T-helper 2 cell (primary cell): Measurements from ENCODE around the gene GIMAP6.
"Not testable (repeated sequence)": the region's sequence is repeated elsewhere in the genome, so short reads cannot be mapped to it uniquely, and the experiment has no call there.

Experiments used
- DNase-seq, 5 experiments: peaks; one replicate each; pipeline versions ENCODE4 v3.0.0 to v3.0.0-alpha.2; 2012 to 2022

The GIMAP6 gene

DNA sequence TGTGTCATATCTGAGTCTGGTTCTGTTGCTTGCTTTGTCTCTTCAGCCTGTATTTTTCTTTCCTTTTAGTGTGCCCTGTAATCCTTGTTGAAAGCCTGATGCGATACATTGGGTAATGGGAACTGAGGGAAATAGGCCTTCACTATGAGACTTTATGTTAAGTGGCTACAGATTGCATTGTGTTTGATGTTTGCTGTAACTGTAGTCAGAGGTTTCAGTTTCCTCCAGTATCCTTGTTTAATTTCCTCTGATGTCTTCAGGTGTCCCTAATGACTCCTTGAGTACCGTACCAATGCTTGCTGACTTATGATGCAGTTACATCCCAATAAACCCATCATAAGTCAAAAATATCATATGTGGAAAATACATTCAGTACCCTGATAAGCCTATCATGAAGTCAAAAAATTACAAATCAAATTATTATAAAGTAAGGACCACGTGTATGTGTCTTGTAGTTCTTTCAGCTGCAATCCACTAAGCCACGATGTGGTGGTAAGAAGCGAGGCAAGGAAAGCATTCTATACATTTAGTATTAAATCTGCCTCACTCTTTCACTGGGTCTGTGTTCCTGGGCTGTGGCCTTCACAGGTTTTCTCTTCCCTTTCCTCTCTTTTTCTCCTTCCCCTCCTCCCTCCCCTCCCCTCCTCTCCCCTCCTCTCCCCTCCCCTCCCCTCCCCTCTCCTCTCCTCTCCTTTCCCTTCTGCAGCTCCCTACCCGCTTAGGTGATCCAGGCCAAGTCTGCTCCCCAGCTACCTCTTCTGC, 13.3 kb upstream of the GIMAP6 start:
- DNase-seq: no peak

DNA sequence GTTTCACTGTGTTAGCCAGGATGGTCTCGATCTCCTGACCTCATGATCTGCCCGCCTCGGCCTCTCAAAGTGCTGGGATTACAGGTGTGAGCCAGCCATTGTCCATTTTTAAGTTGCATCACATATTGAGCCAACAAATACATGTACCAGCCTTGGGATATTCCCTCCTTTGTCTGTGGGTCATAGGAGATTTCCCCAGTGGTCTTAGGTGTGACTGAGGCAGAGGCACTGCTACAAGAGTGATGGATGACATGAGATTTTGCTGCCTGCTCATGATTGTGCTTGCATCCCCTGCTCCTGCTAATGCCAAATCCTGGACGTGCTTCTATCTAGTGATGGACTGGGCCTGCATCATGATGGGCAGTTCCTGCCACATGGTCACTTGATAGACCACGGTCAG, 10.7 kb upstream of the GIMAP6 start:
- no peak for DNase-seq

DNA sequence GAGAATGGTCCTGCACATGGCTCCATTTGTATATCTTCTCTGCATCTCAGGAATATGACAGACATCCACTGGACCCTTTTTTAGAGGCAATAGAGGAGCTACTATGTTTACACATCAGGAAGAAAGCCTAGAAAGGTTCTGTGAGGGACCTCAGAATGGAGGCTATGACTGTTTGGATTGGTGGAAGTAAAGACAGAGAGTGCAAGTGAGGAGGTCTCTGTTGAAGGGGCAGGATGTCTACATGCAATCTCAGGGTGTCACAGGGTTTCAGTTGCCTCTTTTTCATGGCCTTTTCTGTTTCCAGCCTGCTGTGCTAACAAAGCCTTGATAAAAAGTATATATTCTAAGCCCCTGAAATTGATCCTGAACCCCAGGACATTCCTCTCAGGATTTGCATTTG, 9.7 kb upstream of the GIMAP6 start:
- DNase-seq: no peak

DNA sequence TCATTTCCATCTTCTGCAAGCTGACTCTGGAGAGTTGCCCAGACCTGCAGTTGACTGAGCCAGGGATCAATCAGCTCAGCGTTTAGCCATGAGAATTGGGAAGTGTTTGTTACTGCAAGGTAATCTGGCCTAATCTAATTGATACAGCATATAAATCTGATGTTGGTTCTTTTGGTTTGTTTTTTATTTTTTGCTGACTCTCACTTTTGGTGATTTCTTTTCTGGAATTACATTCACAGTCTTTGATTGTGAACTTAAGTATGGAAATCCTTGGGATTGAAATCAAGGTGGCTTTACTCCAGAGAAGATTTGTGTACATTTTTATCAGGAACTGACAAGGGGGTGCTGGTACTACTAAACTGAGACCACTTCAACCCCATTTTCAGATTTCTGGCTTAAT, 1.7 kb upstream of the GIMAP6 start:
- no peak for DNase-seq

DNA sequence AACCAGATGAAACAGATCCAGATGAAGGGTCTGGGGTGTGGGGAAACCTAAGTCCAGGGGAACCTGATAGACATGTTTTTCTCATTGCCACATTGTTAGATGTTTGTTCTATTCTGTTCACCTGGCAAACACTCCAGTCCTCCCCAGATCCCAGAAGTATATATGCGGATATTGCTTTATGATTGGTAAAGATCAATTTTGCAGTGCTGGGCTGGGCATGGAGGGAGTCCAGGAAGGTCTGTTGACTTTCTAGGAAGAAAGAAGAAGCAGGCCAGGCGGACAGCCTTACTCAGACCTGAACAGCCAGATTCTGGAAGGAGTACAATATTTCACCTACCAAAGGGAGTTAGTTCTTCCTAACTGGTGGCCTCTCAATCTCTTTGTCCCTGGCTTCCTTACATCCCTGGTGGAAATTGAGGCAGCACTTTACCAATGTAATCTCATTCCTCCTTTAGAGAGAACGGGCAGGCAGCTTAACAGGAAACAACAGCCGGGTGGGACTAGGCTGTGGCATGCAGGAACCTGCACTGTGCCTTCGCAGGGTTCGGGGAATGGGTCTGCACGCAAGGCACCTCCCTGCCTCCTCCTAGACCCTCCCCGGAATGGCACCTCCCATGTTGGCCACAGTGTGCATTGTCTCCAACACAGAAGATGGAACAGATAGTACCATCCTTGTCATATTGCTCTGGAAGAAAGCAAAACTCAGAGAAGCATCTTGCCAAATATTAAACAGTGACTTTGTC, 930 bp downstream of the GIMAP6 start:
- peak in 4 of 5 experiments; percentile 11 to 83 (median 16) for DNase-seq

DNA sequence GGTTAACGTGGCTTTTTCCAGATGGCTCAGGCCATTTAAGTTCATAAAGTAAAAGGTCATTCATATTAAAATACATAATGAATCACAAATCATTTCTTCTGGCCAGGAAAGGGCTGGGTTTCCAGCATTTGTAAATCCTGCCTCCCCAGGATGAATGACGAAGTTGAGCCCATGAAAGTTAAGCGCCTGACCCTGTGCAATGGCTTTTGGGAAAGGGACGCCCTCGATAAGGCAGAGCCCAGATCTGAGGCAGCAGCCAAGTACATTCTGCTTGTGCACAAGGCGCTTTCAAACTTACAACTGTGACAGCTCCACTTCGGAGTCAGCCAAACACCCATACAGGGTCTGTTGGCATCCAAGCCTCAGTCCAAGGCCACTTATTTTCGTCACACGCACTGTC, 2.8 kb downstream of the GIMAP6 start:
- no peak for DNase-seq

DNA sequence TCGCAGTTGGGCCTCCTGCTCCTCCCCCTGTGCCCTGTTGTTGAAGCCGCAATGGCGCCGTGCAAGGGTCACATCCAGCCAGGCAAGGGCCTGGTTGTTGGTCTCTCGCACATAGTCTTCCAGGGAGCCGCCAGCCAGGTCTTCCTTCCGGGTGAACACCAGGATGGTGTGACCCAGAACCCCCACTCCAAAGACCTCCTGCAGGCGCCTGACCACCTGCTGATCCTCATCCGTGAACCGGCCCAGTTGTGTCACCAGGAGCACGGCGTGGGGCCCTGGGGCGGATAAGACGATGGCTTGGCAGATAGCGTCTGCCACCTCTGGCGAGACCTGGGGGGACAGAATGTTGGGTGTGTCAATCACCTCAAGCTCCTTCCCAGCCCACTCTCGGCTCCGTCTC, 4.2 kb downstream of the GIMAP6 start:
- no peak for DNase-seq

DNA sequence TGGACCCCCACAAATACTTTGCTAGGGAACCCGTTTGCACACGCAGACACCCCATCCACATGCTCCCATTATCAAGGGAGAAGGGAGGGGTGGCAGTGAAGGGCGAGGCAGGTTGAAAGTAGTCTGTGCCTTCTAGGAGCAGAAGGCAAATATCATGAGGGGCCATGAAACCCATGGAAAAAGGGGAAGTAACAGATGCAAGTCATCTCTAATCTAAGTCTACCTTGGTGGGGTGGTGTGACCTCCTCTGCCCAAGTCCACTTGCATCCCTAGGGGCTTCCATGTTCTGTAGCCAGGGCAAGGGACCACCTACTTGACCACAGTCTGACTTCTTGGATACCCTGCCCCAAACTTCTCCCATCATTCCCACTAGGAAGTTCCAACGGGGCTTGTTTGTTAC, 5.5 kb downstream of the GIMAP6 start:
- DNase-seq: no peak

DNA sequence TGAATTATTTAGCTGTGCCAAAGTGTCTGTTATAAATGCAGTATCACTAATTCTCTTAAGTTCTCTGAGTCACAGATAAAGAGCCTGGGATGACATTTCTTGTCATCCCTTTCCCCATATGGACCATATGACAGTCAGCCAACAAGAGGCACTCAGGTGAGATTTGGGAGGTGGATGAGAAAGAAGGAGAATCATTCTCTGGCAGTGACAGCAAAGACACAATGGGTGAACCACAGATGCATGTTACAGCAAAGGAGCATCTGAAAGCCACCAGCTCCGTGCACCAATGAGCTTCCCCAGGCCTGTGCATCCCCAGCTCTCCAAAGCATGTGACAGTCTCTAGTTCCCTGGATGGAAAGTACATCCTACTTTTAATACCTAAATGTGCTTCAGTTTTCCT, 10.8 kb downstream of the GIMAP6 start:
- peak in 1 of 5 experiments; percentile 49 for DNase-seq

DNA sequence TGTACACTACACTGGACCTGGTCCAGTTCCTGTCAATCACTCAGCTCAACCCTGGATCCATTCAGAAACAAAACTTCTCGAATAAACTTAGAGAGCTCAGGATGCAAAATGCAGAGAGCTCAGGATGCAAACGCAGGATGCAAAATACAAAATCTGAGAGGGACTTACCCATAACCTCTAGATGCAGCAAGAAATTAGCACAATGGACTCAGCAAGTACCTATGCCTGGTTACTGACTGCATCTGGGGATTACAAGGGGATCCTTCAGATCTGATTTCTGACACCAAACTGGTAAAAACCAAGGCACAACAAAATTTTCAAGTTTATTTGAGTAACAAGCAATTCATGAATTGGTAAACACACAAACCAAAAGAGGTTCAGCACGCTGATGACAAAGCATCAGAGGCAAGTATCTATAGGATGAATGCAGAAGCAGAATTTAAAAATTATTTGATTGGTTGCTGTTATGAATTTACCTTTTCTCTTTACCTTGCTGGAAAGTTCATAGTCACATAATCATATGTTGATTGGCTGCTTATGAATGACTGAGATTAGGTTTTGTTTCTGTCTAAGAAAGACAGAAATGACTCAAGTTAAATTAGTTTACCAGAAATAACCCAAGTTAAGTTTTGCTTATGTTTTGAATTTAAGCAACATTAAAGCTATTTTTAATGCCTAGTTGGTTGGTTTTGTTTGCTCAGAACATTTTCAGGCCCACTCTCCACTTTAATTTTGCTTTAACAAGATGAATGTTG, 11.4 kb downstream of the GIMAP6 start:
- peak in 1 of 5 experiments; percentile 67 for DNase-seq

DNA sequence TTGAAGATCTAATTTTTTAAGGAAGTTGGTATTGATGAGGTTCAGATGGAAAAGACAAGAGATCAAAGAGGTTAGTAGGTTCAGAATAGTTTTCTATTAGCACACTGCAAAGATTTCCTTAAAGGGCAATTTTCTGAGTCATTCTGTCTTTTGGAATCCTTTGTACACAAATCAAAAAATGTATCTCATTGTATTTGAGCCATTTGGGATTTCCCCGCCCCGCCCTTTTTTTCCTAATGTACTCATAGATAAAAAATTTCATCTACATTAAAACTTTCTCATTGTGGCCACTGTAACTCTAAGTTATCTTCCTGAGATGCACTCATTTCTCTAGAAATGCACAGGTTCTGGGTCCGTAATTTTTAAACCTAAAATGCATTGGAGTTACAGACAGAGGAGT, 12.1 kb downstream of the GIMAP6 start:
- no peak for DNase-seq

DNA sequence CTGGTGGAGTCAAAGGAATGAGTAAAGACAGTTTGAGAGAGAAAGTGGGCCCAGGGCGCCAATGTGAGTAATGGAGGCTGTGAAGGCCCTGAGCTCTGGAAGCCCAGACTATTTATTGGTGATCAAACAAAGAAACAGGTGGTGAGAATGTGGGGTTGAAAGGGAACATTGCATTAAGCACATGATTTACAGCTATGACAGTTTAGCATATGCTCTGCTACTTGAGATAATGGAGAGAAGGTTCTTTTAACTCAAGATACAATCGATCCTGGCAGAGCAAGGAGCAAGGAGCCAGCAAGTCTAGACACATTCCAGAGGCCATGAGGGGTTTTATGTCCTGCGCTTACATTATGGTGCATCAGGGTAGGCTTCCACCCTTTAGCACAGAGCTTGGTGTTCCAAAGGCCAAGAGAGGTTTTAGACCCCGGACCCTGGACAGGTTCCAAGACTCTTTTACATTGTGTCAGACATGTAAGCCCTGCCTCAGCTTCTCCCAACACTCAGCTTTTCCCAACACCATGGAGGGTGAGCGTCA, 16.9 kb downstream of the GIMAP6 start:
- DNase-seq: not testable (repeated sequence)

DNA sequence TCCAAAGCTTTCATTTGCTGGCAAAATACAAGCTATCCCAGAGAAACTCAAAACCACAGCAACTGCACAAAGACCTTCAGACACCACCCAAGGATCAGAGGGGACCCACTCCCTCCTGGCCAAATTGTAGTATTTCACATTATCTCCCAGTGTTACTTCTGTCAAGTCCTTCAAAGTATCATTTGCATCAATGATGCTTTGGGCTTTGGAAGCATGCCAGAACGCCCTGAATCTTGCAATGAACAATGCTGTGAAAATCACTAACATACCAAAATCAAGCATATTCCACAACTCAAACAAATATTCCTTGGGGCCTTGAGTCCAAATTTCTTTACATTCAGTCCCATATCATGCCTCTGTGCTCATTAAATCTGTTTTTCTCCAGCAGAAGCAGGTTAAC, 17.8 kb downstream of the GIMAP6 start:
- DNase-seq: not testable (repeated sequence)

DNA sequence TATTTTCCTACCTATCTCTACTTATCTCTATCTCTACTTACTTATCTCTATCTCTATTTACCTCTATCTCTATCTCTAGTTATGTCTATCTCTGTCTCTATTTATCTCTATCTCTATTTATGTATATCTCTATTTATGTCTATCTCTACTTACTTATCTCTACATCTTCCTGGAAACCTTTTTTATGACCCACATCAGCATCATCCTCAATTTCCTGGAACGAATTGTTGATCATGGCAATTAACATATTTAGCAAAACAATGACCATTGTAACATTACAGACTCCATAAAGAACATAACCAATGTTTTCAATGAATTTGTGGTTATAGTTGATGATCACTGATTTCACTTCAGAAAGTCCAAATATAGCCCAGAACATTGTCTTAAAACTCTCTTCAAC, 18.3 kb downstream of the GIMAP6 start:
- no peak for DNase-seq

DNA sequence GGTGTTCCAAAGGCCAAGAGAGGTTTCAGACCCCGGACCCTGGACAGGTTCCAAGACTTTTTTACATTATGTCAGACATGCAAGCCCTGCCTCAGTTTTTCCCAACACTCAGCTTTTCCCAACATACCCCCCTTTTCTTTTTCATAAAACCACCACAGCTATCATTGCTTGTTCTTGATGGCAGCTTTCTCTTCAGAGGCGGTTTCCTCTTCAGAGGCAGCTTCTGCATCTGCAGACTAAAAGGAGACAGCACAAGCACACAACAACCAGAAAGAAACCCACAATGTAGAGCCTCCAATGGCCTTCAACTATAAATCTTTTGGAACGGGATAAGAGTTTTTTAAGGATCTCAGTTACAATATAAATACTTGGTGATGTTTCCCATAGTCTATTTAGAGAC, 19.3 kb downstream of the GIMAP6 start:
- DNase-seq: no peak

DNA sequence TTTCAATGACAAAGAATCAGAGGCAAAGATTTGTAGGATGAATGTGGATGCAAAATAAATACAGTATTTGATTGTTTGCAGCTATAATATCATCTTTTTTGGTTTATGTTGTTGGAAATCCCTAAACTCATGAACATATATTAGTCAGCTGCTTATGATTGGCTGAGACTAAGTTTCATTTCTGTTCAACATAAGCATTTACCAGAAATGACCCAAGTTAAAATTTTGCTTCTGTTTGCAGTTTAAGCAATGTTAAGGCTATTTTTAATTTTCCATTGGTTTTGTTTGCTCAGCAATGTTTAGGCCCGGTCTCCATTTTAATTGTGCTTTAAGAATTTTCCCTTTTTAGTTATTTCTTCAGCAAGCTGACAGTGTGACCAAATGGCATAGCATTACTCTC, 22.0 kb downstream of the GIMAP6 start:
- no peak for DNase-seq

DNA sequence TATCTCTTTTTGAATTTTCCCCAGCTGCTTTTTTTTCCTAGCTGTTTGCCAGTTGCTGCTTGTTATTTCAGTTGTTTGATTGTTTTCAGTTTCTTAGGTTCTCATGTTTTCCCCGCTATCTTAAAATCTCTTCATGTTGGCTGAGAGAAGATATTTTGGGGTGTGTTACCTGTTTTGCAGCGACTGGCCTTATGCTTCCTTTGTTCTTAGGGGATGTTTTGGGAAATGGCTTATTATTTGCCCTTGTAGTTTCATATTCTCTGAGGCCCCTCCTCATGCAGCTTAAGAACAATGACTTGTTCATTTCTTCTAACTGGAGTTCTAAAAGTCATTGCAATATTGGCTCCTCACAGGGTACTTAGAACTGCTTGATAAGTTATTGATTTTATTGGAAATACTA, 28.6 kb downstream of the GIMAP6 start:
- DNase-seq: not testable (repeated sequence)

DNA sequence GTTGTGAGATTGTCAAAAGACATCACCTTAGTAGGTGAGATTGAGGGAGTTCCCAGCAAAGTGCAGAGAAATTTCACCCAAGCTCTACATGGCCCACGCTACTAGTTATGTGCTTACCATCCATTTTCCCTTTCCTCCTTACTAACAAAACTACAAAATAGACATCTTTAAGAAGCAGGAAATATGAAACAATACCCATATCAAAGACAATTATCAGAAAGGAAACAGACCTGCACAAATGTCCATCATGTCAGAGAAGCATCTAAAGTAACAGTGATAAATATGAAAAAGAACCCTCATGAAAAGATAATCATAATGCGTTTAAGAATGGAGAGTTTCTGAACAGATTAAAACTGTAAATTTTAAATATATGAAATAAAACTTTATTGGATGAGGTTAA, 36.8 kb downstream of the GIMAP6 start:
- DNase-seq: no peak

DNA sequence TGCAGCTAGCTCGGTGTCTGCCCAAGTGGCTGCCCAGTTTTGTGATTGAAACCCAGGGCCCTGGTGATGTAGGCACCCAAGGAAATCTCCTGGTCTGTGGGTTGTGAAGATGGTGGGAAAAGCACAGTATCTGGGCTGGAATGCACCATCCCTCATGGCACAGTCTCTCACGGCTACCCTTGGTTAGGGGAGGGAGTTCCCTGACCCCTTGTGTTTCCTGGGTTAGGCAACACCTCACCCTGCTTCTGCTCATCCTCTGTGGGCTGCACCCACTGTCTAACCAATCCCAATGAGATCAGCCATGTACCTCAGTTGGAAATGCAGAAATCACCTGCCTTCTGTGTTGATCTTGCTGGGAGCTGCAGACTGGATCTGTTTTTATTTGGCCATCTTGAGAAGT, 37.4 kb downstream of the GIMAP6 start:
- DNase-seq: no peak

DNA sequence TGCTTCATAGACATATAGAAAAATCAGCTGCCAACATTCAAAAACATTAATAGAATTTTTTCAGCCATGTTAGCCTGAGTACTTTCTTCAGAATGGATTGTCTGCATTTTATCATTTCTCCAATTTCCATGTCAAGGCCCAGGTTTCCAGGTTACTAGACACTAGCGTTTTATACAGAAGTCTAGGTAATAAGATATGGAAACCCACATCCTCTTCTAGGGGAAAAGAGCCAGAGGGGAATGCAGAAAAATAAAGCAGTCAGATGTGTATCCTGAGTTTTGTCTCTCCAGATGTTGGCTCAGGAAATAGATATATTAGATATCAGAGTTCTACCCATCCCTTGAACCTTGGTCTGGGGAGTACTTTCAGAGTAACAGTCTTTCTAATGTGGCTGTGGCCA, 44.6 kb downstream of the GIMAP6 start:
- DNase-seq: no peak

DNA sequence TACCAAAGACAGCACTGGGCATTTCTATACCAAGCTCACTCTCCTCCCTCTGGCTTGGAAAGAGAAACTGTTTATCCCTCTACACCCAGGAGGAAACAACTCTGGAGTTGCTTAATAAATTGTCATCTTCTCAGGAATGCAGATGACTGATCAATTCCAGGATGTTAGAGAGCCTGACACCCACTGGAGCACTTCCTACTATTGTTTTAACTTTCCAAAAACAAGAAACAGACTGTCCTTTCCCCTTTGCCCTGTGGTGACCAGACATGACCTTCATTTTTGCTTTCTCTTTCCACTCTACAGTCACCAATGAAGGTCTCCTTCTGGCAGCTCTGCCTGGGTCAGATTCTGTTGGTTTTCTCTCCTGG, 45.4 kb downstream of the GIMAP6 start:
- DNase-seq: no peak

DNA sequence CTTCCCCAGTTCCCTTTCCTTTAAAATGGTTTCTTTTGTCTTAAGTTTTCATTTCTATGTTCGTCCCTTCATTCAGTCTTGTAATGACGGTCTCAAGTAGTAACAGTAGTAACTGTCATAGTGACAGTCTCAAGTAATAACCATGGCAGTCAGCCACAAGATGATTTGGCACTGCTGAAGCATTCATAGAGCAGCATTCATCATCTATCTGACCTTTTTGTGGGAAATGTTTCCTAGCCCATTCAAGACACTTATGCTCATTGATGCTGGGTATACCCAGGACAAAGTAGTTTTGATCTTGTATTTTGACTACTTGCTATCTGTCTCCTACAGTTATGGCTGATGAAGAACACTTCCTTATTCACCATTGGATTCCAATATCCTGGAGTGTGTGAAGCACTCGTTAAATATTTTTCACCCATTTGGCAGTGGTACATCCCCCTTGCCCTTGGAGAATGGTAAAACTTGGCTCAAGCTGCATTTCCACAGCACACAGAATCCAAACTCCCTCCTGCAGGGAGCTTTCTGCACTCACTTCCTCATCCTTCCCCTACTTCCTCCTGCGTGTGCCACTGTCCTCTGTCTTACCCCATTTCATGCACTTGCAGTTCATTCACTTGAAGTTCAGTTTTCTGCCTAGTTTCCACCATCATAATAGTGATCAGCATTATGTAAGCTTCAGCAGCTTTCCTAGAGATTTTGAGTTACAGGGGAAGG, 46.0 kb downstream of the GIMAP6 start:
- no peak for DNase-seq

DNA sequence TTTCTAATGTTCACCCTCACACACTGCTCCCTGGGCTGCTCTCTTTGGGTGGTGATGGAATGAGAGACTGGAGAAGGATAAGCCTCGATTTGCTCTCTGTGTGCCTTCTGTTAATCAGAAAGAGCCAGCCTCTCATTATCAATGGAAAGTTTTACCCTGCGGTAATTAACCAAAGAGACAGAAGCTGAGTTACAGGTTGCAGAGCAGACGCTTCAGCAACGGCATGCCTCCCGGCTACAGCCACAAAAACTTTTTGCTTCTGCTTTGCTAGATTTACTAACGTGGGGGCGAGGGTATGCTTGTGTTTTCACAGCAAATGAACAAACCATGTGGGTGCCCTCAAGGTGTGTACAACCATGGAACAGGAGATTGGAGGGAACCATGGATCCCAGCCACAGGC, 47.0 kb downstream of the GIMAP6 start:
- no peak for DNase-seq
